Heart left ventricle (tissue), 16 donors: Measurements from ENCODE around the gene POC1A. TPM values are rescaled to one million over a fixed set of nuclear protein-coding genes. Genes with fewer than 3 reads are reported as not detected.

Experiments used
- ATAC-seq, 4 donors: fragments of 200-7000 bp; cut with Tn5 transposase; one replicate each; pipeline ENCODE4 v1.9.1; 2020 to 2022; ENCODE audit warnings: moderate library complexity in 4 of 4, mild to moderate bottlenecking in 3 of 4, moderate number of reproducible peaks in 1 of 4
- DNase-seq, 5 donors: peaks; one replicate each; pipeline ENCODE4 v3.0.0-alpha.2; 2020
- H3K27ac ChIP-seq, 12 donors: fragments of 200-600 bp; sonication (generic) in 4 of 12; one replicate each; pipeline versions ENCODE4 v1.5.0 to v1.8.0; 2016 to 2022; ENCODE audit warnings: mild to moderate bottlenecking in 2 of 12
- H3K27me3 ChIP-seq, 9 donors: fragments of 200-600 bp; sonication (generic) in 2 of 9; one replicate each; pipeline versions ENCODE4 v1.5.1 to v1.8.0; 2016 to 2022; ENCODE audit warnings: mild to moderate bottlenecking in 3 of 9
- H3K36me3 ChIP-seq, 9 donors: fragments of 200-600 bp; sonication (generic) in 2 of 9; one replicate each; pipeline versions ENCODE4 v1.5.0 to v1.8.0; 2018 to 2022; ENCODE audit warnings: mild to moderate bottlenecking in 2 of 9
- H3K4me1 ChIP-seq, 12 donors: fragments of 200-600 bp; sonication (generic) in 4 of 12; one replicate each; pipeline versions ENCODE4 v1.5.0 to v1.8.0; 2016 to 2022; ENCODE audit warnings: mild to moderate bottlenecking in 3 of 12
- H3K4me3 ChIP-seq, 12 donors: fragments of 200-600 bp; sonication (generic) in 4 of 12; one replicate each; pipeline versions ENCODE4 v1.5.0 to v1.8.0; 2017 to 2022; ENCODE audit warnings: mild to moderate bottlenecking in 9 of 12, moderate library complexity in 4 of 12
- H3K9me3 ChIP-seq, 12 donors: fragments of 200-600 bp; sonication (generic) in 4 of 12; one replicate each; pipeline versions ENCODE4 v1.5.0 to v1.8.0; 2016 to 2022; ENCODE audit warnings: mild to moderate bottlenecking in 1 of 12
- CTCF ChIP-seq, 12 donors: fragments of 200-600 bp; sonication (generic) in 4 of 12; IDR thresholded peaks; one replicate each; pipeline versions ENCODE4 v1.5.0 to v1.8.0; 2018 to 2022; ENCODE audit warnings: antibody characterized with exemption in 12 of 12, mild to moderate bottlenecking in 5 of 12
- POLR2A ChIP-seq, 2 donors: fragments of 450-650 bp; IDR thresholded peaks; one replicate each; pipeline ENCODE4 v1.6.1; 2017; ENCODE audit warnings: antibody characterized with exemption in 2 of 2, mild to moderate bottlenecking in 2 of 2, moderate library complexity in 2 of 2
- WGBS, 4 donors: extraction: QIAGEN DNeasy Blood & Tissue Kit in 2 of 4; methylation state at CpG; one replicate each; pipeline versions ENCODE4 v1.1.5 to v1.1.7; 2013 to 2018; 5-methylcytosine and 5-hydroxymethylcytosine counted together
- intact Hi-C, 10 donors: fragments of 100-400 bp; cut with DNase I; formaldehyde crosslinking; loops; one replicate each; pipeline versions ENCODE4 v1.11.1 to v1.14.2; 2022
- polyA plus RNA-seq, 2 donors: library from polyadenylated mRNA; stranded (reverse); fragments of 200-250 nt; gene quantifications; one replicate each; pipeline ENCODE4 v1.2.3, GENCODE V29; 2013
- total RNA-seq, 9 donors: library from RNA; depleted of rRNA in 2 of 9; stranded (reverse); fragments of >200 nt in 2 of 9; fragmentation: NEBNext Ultra II Directional in 3 of 9; extraction: Animal tissue kit (Norgen Biotek cat#: 25700) in 3 of 9; gene quantifications; one replicate each; pipeline versions ENCODE4 v1.1.0 to v1.2.4, GENCODE V29; 2016 to 2023
- donor health status: ischemic (EF 13 %, LVEDD 7.1; RV severe dilation, severe dysfunction).
- donor health status: healthy with polysubstance abuse.
- donor health status: DM: no; HTN: yes; CAD: no.
- donor health status: DM: no; HTN: no; CAD: no.
- donor health status: ischemic (EF 25% LVEDD 6.9; RV normal size, moderate dysfunction).
- donor health status: ischemic (EF 25% LVEDD 5.7; RV mildly dilated, moderate dysfunction).
- donor health status: healthy.
- donor health status: DM: yes; HTN: yes; CAD: no.
- donor health status: ischemic (EF 35%, LVEDD 5.7; RV mildly dilated, moderate dysfunction).
- donor health status: nonischemic (EF 11% LVEDD 7.7; RV severe dilation, severe dysfunction).
- donor health status: DM: yes; HTN: yes; CAD: no.
- donor health status: PGD.
- donor health status: ischemic (EF 29% LVEDD 5.4; RV normal size, mild dysfunction).
- donor health status: nonischemic (EF 23%, LVEDD 6.1; RV moderate dilation, normal function).

The POC1A gene
- total and polyA plus RNA-seq, 11 donors = 0.50 to 5.2 (median 1.4) TPM

DNA sequence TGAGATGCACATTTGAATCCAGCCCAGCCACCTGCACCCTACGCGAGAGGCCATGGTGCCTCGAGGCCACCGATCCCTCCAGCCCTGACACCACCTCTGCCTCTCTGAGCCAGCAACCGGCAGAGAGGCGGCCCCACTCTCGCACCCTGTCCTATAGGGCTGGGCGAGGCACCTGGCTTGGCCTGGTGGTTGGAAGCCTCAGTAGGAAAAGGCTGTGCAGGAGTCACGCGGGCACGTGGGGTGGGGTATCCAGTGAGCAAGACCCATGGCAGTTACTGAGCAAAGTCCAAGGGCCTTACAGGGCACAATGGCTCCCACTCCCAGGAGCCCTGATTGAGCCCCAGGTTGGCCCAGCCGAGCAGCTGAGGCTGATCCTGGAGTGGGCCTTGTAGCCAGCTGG lies 85.5 kb downstream of the POC1A start:
- no peaks in the 10 kb centered on the region for H3K27me3 ChIP-seq
- H3K27ac ChIP-seq = no peak overlapping the region
- intact Hi-C loops = no loop called here
- H3K4me3 ChIP-seq = no peak overlapping the region
- WGBS, 4 donors = 94 to 98% (median 96%) methylated on average over 10 to 12 of the region's 12 CpGs
- H3K36me3 ChIP-seq = no peaks in the 10 kb centered on the region
- H3K4me1 ChIP-seq = peaks cover 0 to 38% (median 24%) of the 10 kb centered on the region in 12 donors
- no peak for TF ChIP-seq CTCF (IDR thresholded peaks at IDR 0.05)
- no peak for TF ChIP-seq POLR2A (IDR thresholded peaks at IDR 0.05)
- no peaks in the 10 kb centered on the region for H3K9me3 ChIP-seq
- DNase-seq (no peak), ATAC-seq (no peak)

DNA sequence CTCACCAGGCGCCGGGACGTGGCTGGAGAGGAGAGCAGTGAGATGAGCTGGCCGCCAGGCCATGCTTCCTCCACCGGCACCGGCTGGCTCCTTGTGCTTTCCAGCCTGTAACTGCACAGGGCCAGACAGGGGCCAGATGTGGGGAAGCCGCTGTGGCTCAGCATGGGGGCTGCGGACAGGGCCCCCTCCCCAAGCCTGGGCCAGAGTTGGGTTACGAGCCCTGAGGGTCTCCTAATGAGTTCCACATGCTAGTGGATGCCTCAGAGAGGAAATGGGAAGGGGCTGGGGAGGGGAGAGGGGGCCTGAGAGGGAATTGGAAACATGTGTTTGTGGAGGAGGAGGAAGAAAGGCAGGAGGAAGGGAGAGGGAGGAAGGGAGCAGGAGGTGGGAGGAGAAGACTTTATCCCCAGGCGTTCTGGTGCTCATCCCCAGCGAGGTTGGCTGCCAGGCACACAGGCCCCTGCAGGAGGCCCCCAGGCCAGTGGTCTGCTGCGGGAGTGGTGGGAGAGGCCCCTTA lies 86.1 kb downstream of the POC1A start:
- ATAC-seq (peak in 1 of 4 donors; percentile 10), DNase-seq (no peak)
- 72 to 85% (median 79%) methylated on average over 11 to 12 of the region's 12 CpGs for WGBS, 4 donors
- Histone ChIP-seq H3K4me3 (no peak overlapping the region), H3K27me3 (no peaks in the 10 kb centered on the region), H3K4me1 (peaks cover 0 to 40% (median 24%) of the 10 kb centered on the region in 12 donors), H3K36me3 (no peaks in the 10 kb centered on the region), H3K27ac (peak overlapping the region in 2 of 12 donors; percentile 4 to 37), H3K9me3 (no peaks in the 10 kb centered on the region)
- intact Hi-C loops = no loop called here
- TF ChIP-seq CTCF (IDR thresholded peaks at IDR 0.05) = no peak

DNA sequence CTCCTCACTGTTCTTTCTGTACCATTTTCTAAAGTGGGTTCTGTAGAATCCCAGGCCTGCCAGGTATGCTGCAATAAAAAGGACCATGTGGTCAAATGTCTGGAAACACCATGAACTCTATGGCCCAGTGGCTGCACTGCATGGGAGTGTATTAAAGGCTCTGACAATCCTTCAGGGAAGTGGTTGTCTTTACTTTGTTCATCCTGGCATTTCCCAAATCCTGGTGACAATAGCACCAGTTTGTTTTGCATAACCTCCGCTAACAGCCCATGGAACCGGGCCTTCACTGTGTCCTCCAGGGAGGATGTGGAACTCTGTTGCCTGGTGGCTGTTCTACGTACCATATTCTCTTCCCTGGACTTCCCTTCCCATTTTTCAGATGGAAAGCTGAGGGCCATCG lies 86.7 kb downstream of the POC1A start:
- ATAC-seq (no peak), DNase-seq (no peak)
- TF ChIP-seq POLR2A (IDR thresholded peaks at IDR 0.05) = no peak
- TF ChIP-seq CTCF (IDR thresholded peaks at IDR 0.05) = no peak
- WGBS, 4 donors = 72 to 92% (median 83%) methylated on average over 4 of the region's 4 CpGs
- intact Hi-C loops = no loop called here
- H3K9me3 ChIP-seq = no peaks in the 10 kb centered on the region
- H3K36me3 ChIP-seq = no peaks in the 10 kb centered on the region
- peak overlapping the region in 1 of 12 donors; percentile 37 for H3K27ac ChIP-seq
- no peaks in the 10 kb centered on the region for H3K27me3 ChIP-seq
- H3K4me3 ChIP-seq = no peak overlapping the region
- H3K4me1 ChIP-seq = peaks cover 0 to 45% (median 24%) of the 10 kb centered on the region in 12 donors

DNA sequence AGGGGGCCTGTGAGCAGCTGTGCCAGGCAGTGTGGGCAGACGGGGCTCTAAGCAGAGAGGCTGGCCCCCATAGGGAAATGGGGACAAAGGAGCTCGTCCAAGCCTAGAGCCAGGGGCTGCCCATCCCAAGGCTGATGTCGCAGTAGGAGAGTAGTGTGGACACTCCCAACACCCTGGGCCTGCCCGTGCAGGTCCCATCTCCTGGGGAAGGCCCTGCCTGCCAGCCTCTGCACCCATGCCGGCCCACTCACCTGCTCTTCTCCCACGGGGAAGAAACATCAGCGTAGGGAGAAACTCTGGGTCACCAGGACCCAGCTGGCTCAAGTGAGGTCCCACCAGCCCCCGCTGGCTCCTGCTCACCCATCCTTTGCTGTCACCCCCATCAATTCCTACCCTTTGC lies 87.2 kb downstream of the POC1A start:
- Histone ChIP-seq H3K9me3 (no peaks in the 10 kb centered on the region), H3K27me3 (no peaks in the 10 kb centered on the region), H3K4me1 (peaks cover 0 to 49% (median 24%) of the 10 kb centered on the region in 12 donors), H3K36me3 (no peaks in the 10 kb centered on the region), H3K4me3 (no peak overlapping the region), H3K27ac (no peak overlapping the region)
- no peak for TF ChIP-seq CTCF (IDR thresholded peaks at IDR 0.05)
- TF ChIP-seq POLR2A (IDR thresholded peaks at IDR 0.05) = no peak
- ATAC-seq (no peak), DNase-seq (no peak)
- 93 to 97% (median 96%) methylated on average over 8 of the region's 8 CpGs for WGBS, 4 donors
- intact Hi-C loops = no loop called here
